Anterior cingulate cortex (tissue), 58 donors: ENCODE data around the gene SGMS1.
"Not testable (repeated sequence)": the region's sequence is repeated elsewhere in the genome, so short reads cannot be mapped to it uniquely, and the experiment has no call there.

ENCODE experiments used
- DNase-seq, 58 donors: peaks; one replicate each; lab custom pipeline; 2025; lab: John Stamatoyannopoulos, UW

Gene SGMS1

GRCh38 chr10:50358925-50359687, 264.6 kb downstream of the SGMS1 start:
- DNase-seq = no peak

- no peak for DNase-seq
These were observed 265.3 kb downstream of the SGMS1 start for GRCh38 chr10:50358411-50358810.

GRCh38 chr10:50356481-50356832, 267.3 kb downstream of the SGMS1 start:
- DNase-seq = not testable (repeated sequence)

- not testable (repeated sequence) for DNase-seq
These were observed 267.9 kb downstream of the SGMS1 start for GRCh38 chr10:50355693-50356480.

- DNase-seq = no peak
These were observed 272.1 kb downstream of the SGMS1 start for GRCh38 chr10:50351483-50352146.

GRCh38 chr10:50350366-50350765, 273.4 kb downstream of the SGMS1 start:
- DNase-seq = no peak

GRCh38 chr10:50349554-50349953, 274.2 kb downstream of the SGMS1 start:
- no peak for DNase-seq

- no peak for DNase-seq
These were observed 276.4 kb downstream of the SGMS1 start for GRCh38 chr10:50347394-50347802.

- DNase-seq = no peak
These were observed 276.8 kb downstream of the SGMS1 start for GRCh38 chr10:50346942-50347341.

- no peak for DNase-seq
These were observed 278.2 kb downstream of the SGMS1 start for GRCh38 chr10:50345545-50345944.

GRCh38 chr10:50343702-50344331, 279.9 kb downstream of the SGMS1 start:
- no peak for DNase-seq

GRCh38 chr10:50341987-50342386, 281.8 kb downstream of the SGMS1 start:
- no peak for DNase-seq

GRCh38 chr10:50336140-50336539, 287.6 kb downstream of the SGMS1 start:
- DNase-seq = no peak

GRCh38 chr10:50335397-50335796, 288.4 kb downstream of the SGMS1 start:
- DNase-seq = no peak

GRCh38 chr10:50334273-50334672, 289.5 kb downstream of the SGMS1 start:
- DNase-seq = no peak

GRCh38 chr10:50333872-50334271, 289.9 kb downstream of the SGMS1 start:
- DNase-seq = no peak

- no peak for DNase-seq
These were observed 291.5 kb downstream of the SGMS1 start for GRCh38 chr10:50332108-50332842.

- DNase-seq = no peak
These were observed 292.3 kb downstream of the SGMS1 start for GRCh38 chr10:50331486-50331885.

- DNase-seq = no peak
These were observed 296.7 kb downstream of the SGMS1 start for GRCh38 chr10:50326757-50327701.
